HepG2 (cell line): ENCODE results near the gene S100A13. TPM values are rescaled to one million over a fixed set of nuclear protein-coding genes. Genes with fewer than 3 reads are reported as not detected.
A peak's percentile ranks its signal among the peaks of the same experiment; 100 is the strongest.

Experiments used
- ATAC-seq: fragments of 200-7000 bp; cut with Tn5 transposase; 3 replicates; pipeline ENCODE4 v1.9.1; 2020; ENCODE audit warnings: mild to moderate bottlenecking, moderate library complexity
- BruUV-seq: library from RNA; stranded (reverse); fragments of 400-500 nt; replicated peaks from 2 replicates; lab custom pipeline; 2021; lab: Mats Ljungman, UMichigan
- CTCF ChIA-PET: fragments of 300-600 bp; formaldehyde crosslinking; extraction: SDS; loops from one replicate; lab custom pipeline; 2021; ENCODE audit warnings: low total read pairs, inconsistent platforms, low intra/inter-chr PET ratio; lab: Yijun Ruan, JAX
- POLR2A ChIA-PET: fragments of 350-600 bp; sonication (Branson Sonifier 250); formaldehyde crosslinking; loops from one replicate; lab custom pipeline; 2020; ENCODE audit warnings: antibody characterized with exemption, inconsistent platforms; lab: Yijun Ruan, JAX
- DNase-seq: peaks from one replicate; pipeline ENCODE4 v3.0.0-alpha.2; 2015; ENCODE audit warnings: low spot score
- FAIRE-seq: peaks from 3 replicates; lab custom pipeline; 2011; peaks lifted over from hg19 to GRCh38; lab: Jason Lieb, UNC
- H2AFZ ChIP-seq: one replicate; pipeline ENCODE4 v1.6.1; 2011; ENCODE audit warnings: low read length, inconsistent platforms
- H3K27ac ChIP-seq: fragments of 300-600 bp; 3 replicates; pipeline ENCODE4 v1.8.0; 2011; ENCODE audit warnings: mixed run types, mild to moderate bottlenecking, mixed read lengths, low read length, inconsistent platforms; ENCODE audit not compliant: insufficient read depth; ENCODE audit errors: extremely low read length
- H3K27me3 ChIP-seq, 2 experiments: fragments of 200-600 bp in 1 of 2; 2 replicates in 1 of 2; 3 replicates in 1 of 2; pipeline versions ENCODE4 v1.6.0 to v1.8.0; 2011; ENCODE audit warnings: low read length in 2 of 2, mild to moderate bottlenecking in 2 of 2, moderate library complexity in 2 of 2, inconsistent platforms in 1 of 2; ENCODE audit not compliant: insufficient read depth in 2 of 2, control insufficient read depth in 1 of 2
- H3K36me3 ChIP-seq, 2 experiments: fragments of 200-600 bp in 1 of 2; replicated peaks in 1 of 2; 2 replicates in 1 of 2; 3 replicates in 1 of 2; pipeline versions ENCODE4 v1.5.1 to v1.8.0; 2011; ENCODE audit warnings: low read length in 2 of 2, inconsistent platforms in 1 of 2; ENCODE audit not compliant: insufficient read depth in 2 of 2, control insufficient read depth in 1 of 2
- H3K4me1 ChIP-seq: 2 replicates; pipeline ENCODE4 v1.5.1; 2012; ENCODE audit warnings: low read length, inconsistent platforms; ENCODE audit not compliant: insufficient read depth
- H3K4me2 ChIP-seq: 2 replicates; pipeline ENCODE4 v1.6.0; 2011; ENCODE audit warnings: low read depth, low read length, inconsistent platforms
- H3K4me3 ChIP-seq, 3 experiments: fragments of 200-600 bp in 1 of 3; sonication (generic), shearing (Covaris generic) in 1 of 3; replicated peaks in 1 of 3; 2 replicates each; pipeline ENCODE4 v1.5.1; 2011 to 2016; ENCODE audit warnings: low read length in 3 of 3, inconsistent platforms in 2 of 3, low read depth in 2 of 3, mild to moderate bottlenecking in 2 of 3, control low read depth in 1 of 3, mixed read lengths in 1 of 3; ENCODE audit not compliant: insufficient read depth in 1 of 3
- H3K79me2 ChIP-seq: one replicate; pipeline ENCODE4 v1.6.1; 2011; ENCODE audit warnings: low read length, inconsistent platforms; ENCODE audit not compliant: insufficient read depth
- H3K9ac ChIP-seq: 2 replicates; pipeline ENCODE4 v1.6.0; 2011; ENCODE audit warnings: mild to moderate bottlenecking, low read depth, low read length, inconsistent platforms; ENCODE audit not compliant: insufficient read depth
- H3K9me3 ChIP-seq: 2 replicates; pipeline ENCODE4 v1.5.1; 2012; ENCODE audit warnings: mild to moderate bottlenecking, low read length
- H4K20me1 ChIP-seq: 2 replicates; pipeline ENCODE4 v1.6.0; 2011; ENCODE audit warnings: inconsistent platforms, mild to moderate bottlenecking, low read length, moderate library complexity; ENCODE audit not compliant: insufficient read depth
- CERS6 ChIP-seq: sonication (generic); formaldehyde crosslinking; IDR thresholded peaks from 2 replicates; pipeline ENCODE4 v1.5.0; 2020; ENCODE audit warnings: missing genetic modification reagents
- E2F2 ChIP-seq: sonication (generic); formaldehyde crosslinking; IDR thresholded peaks from 2 replicates; pipeline ENCODE4 v1.4.0; 2020; ENCODE audit warnings: missing genetic modification reagents, borderline replicate concordance
- PHF5A ChIP-seq: IDR thresholded peaks from one replicate; pipeline ENCODE4 v1.6.1; 2018; ENCODE audit warnings: low read depth, missing genetic modification reagents; ENCODE audit not compliant: unreplicated experiment
- REST ChIP-seq, 2 experiments: IDR thresholded peaks; 2 replicates each; pipeline ENCODE4 v1.6.1; 2011 to 2012; ENCODE audit warnings: low read length in 2 of 2, borderline replicate concordance in 1 of 2, low read depth in 1 of 2, mild to moderate bottlenecking in 1 of 2, moderate library complexity in 1 of 2
- TFDP2 ChIP-seq: sonication (generic); formaldehyde crosslinking; IDR thresholded peaks from 2 replicates; pipeline ENCODE4 v1.4.0; 2020; ENCODE audit warnings: missing genetic modification reagents
- XRCC5 ChIP-seq: fragments of 200-400 bp; formaldehyde crosslinking; optimal IDR thresholded peaks from 2 replicates; pipeline ENCODE3; 2017; ENCODE audit warnings: mild to moderate bottlenecking, low read length
- ZBTB42 ChIP-seq: sonication (generic); formaldehyde crosslinking; IDR thresholded peaks from 2 replicates; pipeline ENCODE4 v1.5.0; 2020; ENCODE audit warnings: mild to moderate bottlenecking, missing genetic modification reagents
- ZC3H4 ChIP-seq: sonication (generic); formaldehyde crosslinking; IDR thresholded peaks from 2 replicates; pipeline ENCODE4 v1.4.0; 2020; ENCODE audit warnings: missing genetic modification reagents, borderline replicate concordance
- ZNF253 ChIP-seq: sonication (generic); formaldehyde crosslinking; IDR thresholded peaks from 2 replicates; pipeline ENCODE4 v1.8.0; 2022; ENCODE audit warnings: mild to moderate bottlenecking, missing genetic modification reagents, borderline replicate concordance
- ZNF598 ChIP-seq: sonication (generic); formaldehyde crosslinking; IDR thresholded peaks from 2 replicates; pipeline ENCODE4 v1.5.1; 2020; ENCODE audit warnings: mild to moderate bottlenecking, missing genetic modification reagents, borderline replicate concordance
- ZNF766 ChIP-seq: sonication (generic); formaldehyde crosslinking; IDR thresholded peaks from 2 replicates; pipeline ENCODE4 v1.5.0; 2020; ENCODE audit warnings: missing genetic modification reagents, borderline replicate concordance
- WGBS: methylation state at CpG from one replicate; pipeline ENCODE4 v1.1.6; 2017; ENCODE audit warnings: low lambda C conversion rate; 5-methylcytosine and 5-hydroxymethylcytosine counted together
- in situ Hi-C: cut with HindIII; loops from 2 replicates; pipeline ENCODE4 v1.10.0; 2017; ENCODE audit warnings: low pct_unique_long_range_greater_than_20kb; ENCODE audit not compliant: extremely low pct_ligation_motif_present
- intact Hi-C: fragments of 100-400 bp; cut with micrococcal nuclease; formaldehyde crosslinking; loops from one replicate; pipeline ENCODE4 v1.10.0; 2022; ENCODE audit not compliant: unreplicated experiment
- polyA plus RNA-seq, 8 experiments: library from polyadenylated mRNA; depleted of rRNA in 3 of 8; stranded (reverse) in 7 of 8; unstranded in 1 of 8; fragments of >200 nt; fragmentation: Illumina TruSeq in 4 of 8; extraction: Trizol in 4 of 8; gene quantifications; 2 replicates each; pipeline versions ENCODE4 v1.2.1 to v1.2.3, GENCODE V29; 2011 to 2016; ENCODE audit warnings: low read depth in 4 of 8, missing spikeins in 1 of 8, mixed read lengths in 1 of 8; ENCODE audit not compliant: insufficient read depth in 1 of 8
- total RNA-seq, 5 experiments: library from RNA; depleted of rRNA; stranded (reverse); fragments of >200 nt; fragmentation: Illumina TruSeq; extraction: Trizol; gene quantifications; 2 replicates each; pipeline ENCODE4 v1.2.3, GENCODE V29; 2016; ENCODE audit warnings: low read depth in 1 of 5

S100A13 gene
- total and polyA plus RNA-seq, 2 of the 13 experiments (the other 11 are each of a cell fraction or from before 2014, with no cell fraction given), result 89.5 to 172 TPM

- TF ChIP-seq ZNF766 (peak; percentile 48; the same call in 1 of the 2 replicates), CERS6 (CRISPR knock-in tag) (no peak), ZBTB42 (CRISPR knock-in tag) (0 out of 2 replicates have a peak, but pooled peaks have one; percentile 10), XRCC5 (peak; percentile 0), ZNF253 (CRISPR knock-in tag) (no peak), E2F2 (peak; percentile 74; the same call in 1 of the 2 replicates), ZC3H4 (CRISPR knock-in tag) (0 out of 2 replicates have a peak, but pooled peaks have one; percentile 29)
These were observed 17.8 kb downstream of the S100A13 start (continued) for GRCh38 chr1:153609585-153609907.

GRCh38 chr1:153608742-153609584 lies 18.3 kb downstream of the S100A13 start:
- DNase-seq, result peak; percentile 96
- no peaks in the 10 kb centered on the region; a peak in 1 of 5 replicates for H3K27me3 ChIP-seq
- peak overlapping the region; percentile 99 for H3K27ac ChIP-seq
- H3K4me1 ChIP-seq, result peaks cover 61% of the 10 kb centered on the region
- H2AFZ ChIP-seq, result no peak overlapping the region
- peak overlapping the region; percentile 87 for H3K9ac ChIP-seq
- H3K9me3 ChIP-seq, result no peaks in the 10 kb centered on the region
- peak; percentile 80 for FAIRE-seq
- H4K20me1 ChIP-seq, result no peaks in the 10 kb centered on the region
- CTCF ChIA-PET, result no interaction called here
- TSS peak; percentile 91 for BruUV-seq
- intact Hi-C loops, result loop anchor here (2.0 kb wide), 1 partner anchor 18 kb away; the partner anchor contains the start of gene S100A13
- peak overlapping the region; percentile 98 for H3K4me2 ChIP-seq
- H3K79me2 ChIP-seq, result peaks cover 13% of the 10 kb centered on the region
- peak overlapping the region; percentile 62 to 83 (median 64) for H3K4me3 ChIP-seq
- peak; percentile 82 for ATAC-seq
- 0% methylated on average over 12 of the region's 19 CpGs for WGBS
- POLR2A ChIA-PET, result interaction anchor here (0.7 to 12.2 kb wide), 14 partner anchors 7 to 382 kb away, joined by 3 to 390 read pairs (median 6); partner anchors contain the start of genes CHTOP, RPS27, S100A1 and S100A13
- no peaks in the 10 kb centered on the region; a peak in 1 of 5 replicates for H3K36me3 ChIP-seq
- in situ Hi-C loops, result no loop called here
- TF ChIP-seq TFDP2 (CRISPR knock-in tag) (no peak), ZNF598 (CRISPR knock-in tag) (no peak; the same call in 1 of the 2 replicates), REST (IDR thresholded peaks at IDR 0.05; ENCODE audit: borderline replicate concordance in 1 of 2, low read depth in 1 of 2, low read length in 2 of 2) (0 out of 4 replicates have a peak, but pooled peaks of 1 of the 2 experiments have one; percentile 4), PHF5A (CRISPR knock-in tag) (no peak)
